Fibroblast of pulmonary artery (primary cell): ENCODE results near the gene EMC8.

Experiments used
- DNase-seq: peaks from one replicate; pipeline ENCODE4 v3.0.0-alpha.2; 2010; ENCODE audit warnings: low read depth
- H3K4me3 ChIP-seq: replicated peaks from 2 replicates; pipeline ENCODE4 v1.5.1; 2011; ENCODE audit warnings: low read depth, mild to moderate bottlenecking, control low read depth, low read length, moderate library complexity
- CTCF ChIP-seq: IDR thresholded peaks from 2 replicates; pipeline ENCODE4 v1.5.1; 2011; ENCODE audit warnings: mild to moderate bottlenecking, control low read depth, low read length, inconsistent platforms; ENCODE audit errors: missing control alignments

Gene EMC8

GRCh38 chr16:85729452-85730185 is 69.7 kb downstream of the EMC8 start:
- DNase-seq, result no peak
- H3K4me3 ChIP-seq, result no peak overlapping the region
- TF ChIP-seq CTCF, result no peak

- peak; percentile 33 for TF ChIP-seq CTCF
- no peak for DNase-seq
- no peak overlapping the region for H3K4me3 ChIP-seq
These were observed 70.5 kb downstream of the EMC8 start for GRCh38 chr16:85728879-85729278.
